ENCODE results near the gene CFAP47. TPM values are rescaled to one million over a fixed set of nuclear protein-coding genes. Genes with fewer than 3 reads are reported as not detected.

The CFAP47 gene
- total RNA-seq, 2 experiments from 2014 or later, result not detected

DNA sequence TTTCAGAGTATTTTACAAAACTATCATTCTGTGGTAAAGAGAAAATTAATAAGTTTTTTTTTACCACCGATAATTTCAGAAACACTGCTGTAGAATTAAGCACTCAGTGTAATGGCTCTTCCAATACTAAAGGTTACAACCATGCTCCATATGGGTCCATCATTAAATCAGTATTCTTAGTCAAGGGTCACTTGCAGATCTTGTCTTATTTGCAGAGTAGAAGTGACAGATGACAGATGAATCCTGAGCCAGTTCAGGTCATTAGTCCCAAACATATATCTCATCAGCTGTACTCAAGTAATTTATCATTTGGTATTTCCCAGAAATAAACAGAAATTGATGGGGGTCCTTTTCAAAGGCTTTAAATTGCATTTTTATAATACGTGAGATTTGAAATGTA, 182.9 kb downstream of the CFAP47 start:
- ChIA-PET CTCF (ENCODE audit: unreplicated experiment) (no interaction called here), POLR2A (no interaction called here)
- BruUV-seq (replicated peaks), result no TSS peak

GRCh38 chrX:36116222-36116621, 196.7 kb downstream of the CFAP47 start:
- Histone ChIP-seq H3K4me2 (ENCODE audit: low read length) (no peak overlapping the region), H3K79me2 (ENCODE audit: insufficient read depth, low read depth, low read length) (no peaks in the 10 kb centered on the region), H3K36me3 (ENCODE audit: insufficient read depth, low read length) (no peaks in the 10 kb centered on the region), H3K27ac (ENCODE audit: low read depth, low read length, poor library complexity, severe bottlenecking) (no peak overlapping the region), H3K4me1 (ENCODE audit: insufficient read depth, low read length, poor library complexity, severe bottlenecking) (no peaks in the 10 kb centered on the region), H3K9me3 (ENCODE audit: low read length) (no peaks in the 10 kb centered on the region), H3K4me3 (ENCODE audit: low read depth, low read length, poor library complexity, severe bottlenecking) (no peak overlapping the region), H4K20me1 (ENCODE audit: insufficient read depth, low read length) (no peaks in the 10 kb centered on the region), H2AFZ (ENCODE audit: low read length) (no peak overlapping the region), H3K9me2 (ENCODE audit: insufficient read depth, low read length) (no peaks in the 10 kb centered on the region)
- TF ChIP-seq, protein P1, sequence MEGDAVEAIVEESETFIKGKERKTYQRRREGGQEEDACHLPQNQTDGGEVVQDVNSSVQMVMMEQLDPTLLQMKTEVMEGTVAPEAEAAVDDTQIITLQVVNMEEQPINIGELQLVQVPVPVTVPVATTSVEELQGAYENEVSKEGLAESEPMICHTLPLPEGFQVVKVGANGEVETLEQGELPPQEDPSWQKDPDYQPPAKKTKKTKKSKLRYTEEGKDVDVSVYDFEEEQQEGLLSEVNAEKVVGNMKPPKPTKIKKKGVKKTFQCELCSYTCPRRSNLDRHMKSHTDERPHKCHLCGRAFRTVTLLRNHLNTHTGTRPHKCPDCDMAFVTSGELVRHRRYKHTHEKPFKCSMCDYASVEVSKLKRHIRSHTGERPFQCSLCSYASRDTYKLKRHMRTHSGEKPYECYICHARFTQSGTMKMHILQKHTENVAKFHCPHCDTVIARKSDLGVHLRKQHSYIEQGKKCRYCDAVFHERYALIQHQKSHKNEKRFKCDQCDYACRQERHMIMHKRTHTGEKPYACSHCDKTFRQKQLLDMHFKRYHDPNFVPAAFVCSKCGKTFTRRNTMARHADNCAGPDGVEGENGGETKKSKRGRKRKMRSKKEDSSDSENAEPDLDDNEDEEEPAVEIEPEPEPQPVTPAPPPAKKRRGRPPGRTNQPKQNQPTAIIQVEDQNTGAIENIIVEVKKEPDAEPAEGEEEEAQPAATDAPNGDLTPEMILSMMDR (conservative IDR thresholded peaks at IDR 0.05; ENCODE audit: low read length), result no peak
- no peak for TF ChIP-seq EZH2phosphoT487 (IDR thresholded peaks at IDR 0.05; ENCODE audit: borderline replicate concordance, low read depth, low read length)
- ChIA-PET POLR2A (no interaction called here), CTCF (ENCODE audit: unreplicated experiment) (no interaction called here)
- no peak for DNase-seq (ENCODE audit: low spot score)
- no TSS peak for BruUV-seq (replicated peaks)
- intact Hi-C loops (cut with micrococcal nuclease; ENCODE audit: unreplicated experiment), result no loop called here

More for the DNA sequence above, 182.9 kb downstream of the CFAP47 start:
- Histone ChIP-seq H3K4me2 (ENCODE audit: low read length) (no peak overlapping the region), H3K4me3 (ENCODE audit: low read depth, low read length, poor library complexity, severe bottlenecking) (no peak overlapping the region), H2AFZ (ENCODE audit: low read length) (no peak overlapping the region), H3K4me1 (ENCODE audit: insufficient read depth, low read length, poor library complexity, severe bottlenecking) (no peaks in the 10 kb centered on the region), H3K27ac (ENCODE audit: low read depth, low read length, poor library complexity, severe bottlenecking) (no peak overlapping the region), H3K9me2 (ENCODE audit: insufficient read depth, low read length) (no peaks in the 10 kb centered on the region), H3K36me3 (ENCODE audit: insufficient read depth, low read length) (no peaks in the 10 kb centered on the region), H4K20me1 (ENCODE audit: insufficient read depth, low read length) (no peaks in the 10 kb centered on the region), H3K79me2 (ENCODE audit: insufficient read depth, low read depth, low read length) (no peaks in the 10 kb centered on the region), H3K9me3 (ENCODE audit: low read length) (no peaks in the 10 kb centered on the region)
- intact Hi-C loops (cut with micrococcal nuclease; ENCODE audit: unreplicated experiment), result no loop called here
- no peak for DNase-seq (ENCODE audit: low spot score)
- TF ChIP-seq, protein P1 (conservative IDR thresholded peaks at IDR 0.05; ENCODE audit: low read length), result no peak
- no peak for TF ChIP-seq EZH2phosphoT487 (IDR thresholded peaks at IDR 0.05; ENCODE audit: borderline replicate concordance, low read depth, low read length)

- Histone ChIP-seq H3K9me2 (ENCODE audit: insufficient read depth, low read length) (no peaks in the 10 kb centered on the region), H3K79me2 (ENCODE audit: insufficient read depth, low read depth, low read length) (no peaks in the 10 kb centered on the region), H3K9me3 (ENCODE audit: low read length) (no peaks in the 10 kb centered on the region), H3K4me3 (ENCODE audit: low read depth, low read length, poor library complexity, severe bottlenecking) (no peak overlapping the region), H3K4me2 (ENCODE audit: low read length) (no peak overlapping the region), H3K4me1 (ENCODE audit: insufficient read depth, low read length, poor library complexity, severe bottlenecking) (no peaks in the 10 kb centered on the region), H4K20me1 (ENCODE audit: insufficient read depth, low read length) (no peaks in the 10 kb centered on the region), H2AFZ (ENCODE audit: low read length) (no peak overlapping the region), H3K36me3 (ENCODE audit: insufficient read depth, low read length) (no peaks in the 10 kb centered on the region), H3K27ac (ENCODE audit: low read depth, low read length, poor library complexity, severe bottlenecking) (no peak overlapping the region)
- CTCF ChIA-PET (ENCODE audit: unreplicated experiment), result no interaction called here
- DNase-seq (ENCODE audit: low spot score), result no peak
- intact Hi-C loops (cut with micrococcal nuclease; ENCODE audit: unreplicated experiment), result no loop called here
- TF ChIP-seq EZH2phosphoT487 (IDR thresholded peaks at IDR 0.05; ENCODE audit: borderline replicate concordance, low read depth, low read length), result no peak
- TF ChIP-seq, protein P1 (conservative IDR thresholded peaks at IDR 0.05; ENCODE audit: low read length), result no peak
- BruUV-seq (replicated peaks), result no TSS peak
- POLR2A ChIA-PET, result interaction anchor here (0.7 kb wide), 1 partner anchor 251 kb away, joined by 3 read pairs; no protein-coding TSS in a partner anchor
Observed at GRCh38 chrX:36159254-36159653, 239.7 kb downstream of the CFAP47 start.

Measured in OCI-LY7 (cell line).